ENCODE measurements around the gene TYSND1. TPM values are rescaled to one million over a fixed set of nuclear protein-coding genes. Genes with fewer than 3 reads are reported as not detected.
"Not testable (repeated sequence)": the region's sequence is repeated elsewhere in the genome, so short reads cannot be mapped to it uniquely, and the experiment has no call there.

Gene TYSND1
- total and polyA plus RNA-seq, 5 donors from 2014 or later, result 15.0 to 28.1 (median 17.3) TPM

GRCh38 chr10:70188768-70189167 lies 42.3 kb upstream of the TYSND1 start:
- no peak for ATAC-seq (ENCODE audit: low read depth in 2 of 2)
- peak overlapping the region in 1 of 3 donors; percentile 14 for H3K27ac Mint-ChIP-seq
- H3K9me3 Mint-ChIP-seq, result no peaks in the 10 kb centered on the region
- no peak overlapping the region for H3K4me3 ChIP-seq (ENCODE audit: low read depth, low read length)
- no peak for DNase-seq
- H3K4me1 Mint-ChIP-seq, result no peaks in the 10 kb centered on the region
- H3K4me3 Mint-ChIP-seq, result no peak overlapping the region
- no peaks in the 10 kb centered on the region for H3K4me1 ChIP-seq (ENCODE audit: control insufficient read depth, insufficient read depth, low read length, poor library complexity, severe bottlenecking)
- H3K27me3 ChIP-seq (ENCODE audit: control insufficient read depth, insufficient read depth, low read length), result no peaks in the 10 kb centered on the region
- H3K36me3 Mint-ChIP-seq, result no peaks in the 10 kb centered on the region
- no peaks in the 10 kb centered on the region for H3K9me3 ChIP-seq (ENCODE audit: control insufficient read depth in 2 of 2, low read length in 2 of 2)
- peaks cover 6% of the 10 kb centered on the region for H3K27me3 Mint-ChIP-seq
- H3K27ac ChIP-seq (ENCODE audit: insufficient read depth, low read length, poor library complexity, severe bottlenecking), result no peak overlapping the region
- H3K36me3 ChIP-seq (ENCODE audit: control insufficient read depth, insufficient read depth, low read length), result no peaks in the 10 kb centered on the region

GRCh38 chr10:70186571-70186970 lies 40.1 kb upstream of the TYSND1 start:
- DNase-seq, result no peak
- Histone ChIP-seq H3K27ac (ENCODE audit: insufficient read depth, low read length, poor library complexity, severe bottlenecking) (no peak overlapping the region), H3K27me3 (ENCODE audit: control insufficient read depth, insufficient read depth, low read length) (no peaks in the 10 kb centered on the region), H3K9me3 (ENCODE audit: control insufficient read depth in 2 of 2, low read length in 2 of 2) (no peaks in the 10 kb centered on the region), H3K4me1 (ENCODE audit: control insufficient read depth, insufficient read depth, low read length, poor library complexity, severe bottlenecking) (no peaks in the 10 kb centered on the region), H3K4me3 (ENCODE audit: low read depth, low read length) (no peak overlapping the region), H3K36me3 (ENCODE audit: control insufficient read depth, insufficient read depth, low read length) (no peaks in the 10 kb centered on the region)
- Mint-ChIP-seq H3K9me3 (no peaks in the 10 kb centered on the region), H3K36me3 (no peaks in the 10 kb centered on the region), H3K4me1 (no peaks in the 10 kb centered on the region), H3K27ac (no peak overlapping the region), H3K4me3 (no peak overlapping the region), H3K27me3 (peaks cover 17% of the 10 kb centered on the region)
- ATAC-seq (ENCODE audit: low read depth in 2 of 2), result no peak

GRCh38 chr10:70186090-70186489 lies 39.6 kb upstream of the TYSND1 start:
- Histone ChIP-seq H3K27ac (ENCODE audit: insufficient read depth, low read length, poor library complexity, severe bottlenecking) (no peak overlapping the region), H3K4me3 (ENCODE audit: low read depth, low read length) (no peak overlapping the region)
- H3K4me1 Mint-ChIP-seq, result no peaks in the 10 kb centered on the region

GRCh38 chr10:70183304-70183703 lies 36.8 kb upstream of the TYSND1 start:
- no peaks in the 10 kb centered on the region for H3K36me3 Mint-ChIP-seq
- Histone ChIP-seq H3K36me3 (ENCODE audit: control insufficient read depth, insufficient read depth, low read length) (no peaks in the 10 kb centered on the region), H3K9me3 (ENCODE audit: control insufficient read depth in 2 of 2, low read length in 2 of 2) (peaks cover 0 to 1% of the 10 kb centered on the region in 2 experiments), H3K27me3 (ENCODE audit: control insufficient read depth, insufficient read depth, low read length) (peaks cover 3% of the 10 kb centered on the region), H3K4me3 (ENCODE audit: low read depth, low read length) (no peak overlapping the region), H3K27ac (ENCODE audit: insufficient read depth, low read length, poor library complexity, severe bottlenecking) (no peak overlapping the region), H3K4me1 (ENCODE audit: control insufficient read depth, insufficient read depth, low read length, poor library complexity, severe bottlenecking) (no peaks in the 10 kb centered on the region)
- H3K27me3 Mint-ChIP-seq, result peaks cover 45% of the 10 kb centered on the region
- peaks cover 0 to 2% (median 0%) of the 10 kb centered on the region in 7 donors for H3K9me3 Mint-ChIP-seq
- no peak overlapping the region for H3K4me3 Mint-ChIP-seq
- DNase-seq (no peak), ATAC-seq (ENCODE audit: low read depth in 2 of 2) (no peak)
- H3K4me1 Mint-ChIP-seq, result no peaks in the 10 kb centered on the region
- H3K27ac Mint-ChIP-seq, result no peak overlapping the region

More at GRCh38 chr10:70186090-70186489, 39.6 kb upstream of the TYSND1 start:
- Histone ChIP-seq H3K27me3 (ENCODE audit: control insufficient read depth, insufficient read depth, low read length) (no peaks in the 10 kb centered on the region), H3K9me3 (ENCODE audit: control insufficient read depth in 2 of 2, low read length in 2 of 2) (no peaks in the 10 kb centered on the region), H3K36me3 (ENCODE audit: control insufficient read depth, insufficient read depth, low read length) (no peaks in the 10 kb centered on the region), H3K4me1 (ENCODE audit: control insufficient read depth, insufficient read depth, low read length, poor library complexity, severe bottlenecking) (no peaks in the 10 kb centered on the region)
- ATAC-seq (ENCODE audit: low read depth in 2 of 2) (no peak), DNase-seq (no peak)
- H3K36me3 Mint-ChIP-seq, result no peaks in the 10 kb centered on the region
- H3K9me3 Mint-ChIP-seq, result no peaks in the 10 kb centered on the region
- H3K27ac Mint-ChIP-seq, result no peak overlapping the region
- H3K27me3 Mint-ChIP-seq, result peaks cover 22% of the 10 kb centered on the region
- H3K4me3 Mint-ChIP-seq, result no peak overlapping the region

GRCh38 chr10:70179209-70179608 lies 32.7 kb upstream of the TYSND1 start:
- H3K36me3 Mint-ChIP-seq, H3K9me3 Mint-ChIP-seq: not testable (repeated sequence)
- H3K27me3 Mint-ChIP-seq, result peaks cover 50% of the 10 kb centered on the region

GRCh38 chr10:70178139-70178725 lies 31.7 kb upstream of the TYSND1 start:
- Mint-ChIP-seq H3K4me1 (peaks cover 6 to 18% (median 10%) of the 10 kb centered on the region in 4 donors), H3K4me3 (no peak overlapping the region), H3K27me3 (peaks cover 43% of the 10 kb centered on the region), H3K36me3 (no peaks in the 10 kb centered on the region), H3K27ac (peak overlapping the region in 1 of 3 donors; percentile 40), H3K9me3 (peaks cover 0 to 2% (median 0%) of the 10 kb centered on the region in 7 donors)
- Histone ChIP-seq H3K4me3 (ENCODE audit: low read depth, low read length) (no peak overlapping the region), H3K36me3 (ENCODE audit: control insufficient read depth, insufficient read depth, low read length) (no peaks in the 10 kb centered on the region), H3K27me3 (ENCODE audit: control insufficient read depth, insufficient read depth, low read length) (peaks cover 3% of the 10 kb centered on the region), H3K27ac (ENCODE audit: insufficient read depth, low read length, poor library complexity, severe bottlenecking) (no peak overlapping the region), H3K9me3 (ENCODE audit: control insufficient read depth in 2 of 2, low read length in 2 of 2) (peaks cover 0 to 1% of the 10 kb centered on the region in 2 experiments), H3K4me1 (ENCODE audit: control insufficient read depth, insufficient read depth, low read length, poor library complexity, severe bottlenecking) (peaks cover 10% of the 10 kb centered on the region)
- DNase-seq (no peak), ATAC-seq (ENCODE audit: low read depth in 2 of 2) (no peak)

More at GRCh38 chr10:70179209-70179608, 32.7 kb upstream of the TYSND1 start:
- not testable (repeated sequence) for DNase-seq; H3K27ac Mint-ChIP-seq; ATAC-seq (ENCODE audit: low read depth in 2 of 2); H3K9me3 ChIP-seq (ENCODE audit: control insufficient read depth in 2 of 2, low read length in 2 of 2); H3K36me3 ChIP-seq (ENCODE audit: control insufficient read depth, insufficient read depth, low read length); H3K4me3 Mint-ChIP-seq; H3K4me1 ChIP-seq (ENCODE audit: control insufficient read depth, insufficient read depth, low read length, poor library complexity, severe bottlenecking); H3K27ac ChIP-seq (ENCODE audit: insufficient read depth, low read length, poor library complexity, severe bottlenecking); H3K27me3 ChIP-seq (ENCODE audit: control insufficient read depth, insufficient read depth, low read length); H3K4me3 ChIP-seq (ENCODE audit: low read depth, low read length)
- peaks cover 1 to 11% (median 6%) of the 10 kb centered on the region in 4 donors for H3K4me1 Mint-ChIP-seq

- H3K36me3 Mint-ChIP-seq, result no peaks in the 10 kb centered on the region
- DNase-seq (no peak), ATAC-seq (ENCODE audit: low read depth in 2 of 2) (no peak)
- H3K27me3 Mint-ChIP-seq, result peaks cover 34% of the 10 kb centered on the region
- H3K9me3 ChIP-seq (ENCODE audit: control insufficient read depth in 2 of 2, low read length in 2 of 2), result peaks cover 0 to 1% of the 10 kb centered on the region in 2 experiments
- no peak overlapping the region for H3K4me3 ChIP-seq (ENCODE audit: low read depth, low read length)
- H3K27ac ChIP-seq (ENCODE audit: insufficient read depth, low read length, poor library complexity, severe bottlenecking), result no peak overlapping the region
- H3K9me3 Mint-ChIP-seq, result peaks cover 0 to 2% (median 0%) of the 10 kb centered on the region in 7 donors
- H3K36me3 ChIP-seq (ENCODE audit: control insufficient read depth, insufficient read depth, low read length), result no peaks in the 10 kb centered on the region
- H3K4me1 ChIP-seq (ENCODE audit: control insufficient read depth, insufficient read depth, low read length, poor library complexity, severe bottlenecking), result peaks cover 10% of the 10 kb centered on the region
- no peak overlapping the region for H3K27ac Mint-ChIP-seq
- H3K4me1 Mint-ChIP-seq, result peaks cover 8 to 22% (median 10%) of the 10 kb centered on the region in 4 donors
- H3K27me3 ChIP-seq (ENCODE audit: control insufficient read depth, insufficient read depth, low read length), result peaks cover 3% of the 10 kb centered on the region
- no peak overlapping the region for H3K4me3 Mint-ChIP-seq
Observed at GRCh38 chr10:70176441-70176840, 29.9 kb upstream of the TYSND1 start.

GRCh38 chr10:70175516-70175915 lies 29.0 kb upstream of the TYSND1 start:
- H3K4me3 Mint-ChIP-seq, result peak overlapping the region in 1 of 4 donors; percentile 52
- peaks cover 3% of the 10 kb centered on the region for H3K27me3 ChIP-seq (ENCODE audit: control insufficient read depth, insufficient read depth, low read length)
- H3K4me1 ChIP-seq (ENCODE audit: control insufficient read depth, insufficient read depth, low read length, poor library complexity, severe bottlenecking), result peaks cover 14% of the 10 kb centered on the region
- peaks cover 26% of the 10 kb centered on the region for H3K27me3 Mint-ChIP-seq
- H3K4me1 Mint-ChIP-seq, result peaks cover 8 to 28% (median 12%) of the 10 kb centered on the region in 4 donors
- H3K4me3 ChIP-seq (ENCODE audit: low read depth, low read length), result no peak overlapping the region
- no peaks in the 10 kb centered on the region for H3K36me3 Mint-ChIP-seq
- H3K36me3 ChIP-seq (ENCODE audit: control insufficient read depth, insufficient read depth, low read length), result no peaks in the 10 kb centered on the region
- peaks cover 0 to 1% of the 10 kb centered on the region in 2 experiments for H3K9me3 ChIP-seq (ENCODE audit: control insufficient read depth in 2 of 2, low read length in 2 of 2)
- no peak for DNase-seq
- no peak overlapping the region for H3K27ac ChIP-seq (ENCODE audit: insufficient read depth, low read length, poor library complexity, severe bottlenecking)
- ATAC-seq (ENCODE audit: low read depth in 2 of 2), result no peak
- peaks cover 0 to 2% (median 0%) of the 10 kb centered on the region in 7 donors for H3K9me3 Mint-ChIP-seq
- no peak overlapping the region for H3K27ac Mint-ChIP-seq
